Measurements from ENCODE around the gene PHACTR3.

Gene PHACTR3

DNA sequence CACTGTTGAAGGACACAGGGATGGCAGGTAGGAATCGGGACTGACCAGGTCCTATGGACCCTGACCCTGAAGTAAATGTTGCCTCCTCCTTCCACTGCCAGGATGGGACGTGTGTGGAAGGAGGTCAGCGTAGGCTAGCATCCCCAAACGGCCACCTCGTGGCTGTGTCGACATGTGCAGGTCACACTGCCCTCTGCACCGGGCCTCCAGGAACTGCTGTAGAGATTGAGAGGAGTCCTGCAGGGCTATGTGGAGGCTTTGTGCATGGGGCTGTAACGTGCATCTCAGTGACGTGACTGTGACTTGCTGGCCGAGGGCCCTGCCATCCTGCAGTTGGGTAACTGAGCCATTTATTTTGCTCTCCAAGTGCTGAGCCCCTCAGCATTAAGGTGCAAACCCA lies 149.5 kb downstream of the PHACTR3 start:
- Histone ChIP-seq H2AFZ (ENCODE audit: low read length) (no peak overlapping the region), H3K4me3 (ENCODE audit: low read depth, low read length, poor library complexity, severe bottlenecking) (no peak overlapping the region), H3K4me2 (ENCODE audit: low read length) (no peak overlapping the region), H3K27ac (ENCODE audit: low read depth, low read length, poor library complexity, severe bottlenecking) (no peak overlapping the region), H3K9ac (ENCODE audit: low read length) (no peak overlapping the region), H3K27me3 (ENCODE audit: insufficient read depth, low read length) (no peaks in the 10 kb centered on the region; the same call in 1 of the 2 replicates), H3K9me2 (ENCODE audit: low read depth, low read length) (no peaks in the 10 kb centered on the region), H3K9me3 (ENCODE audit: low read length) (no peaks in the 10 kb centered on the region), H3F3A (ENCODE audit: insufficient read depth, low read length) (no peaks in the 10 kb centered on the region), H3K36me3 (ENCODE audit: insufficient read depth, low read length) (no peaks in the 10 kb centered on the region), H3K79me2 (ENCODE audit: insufficient read depth, low read length) (no peaks in the 10 kb centered on the region), H4K20me1 (ENCODE audit: insufficient read depth, low read length) (no peaks in the 10 kb centered on the region), H3K4me1 (ENCODE audit: insufficient read depth, low read length, severe bottlenecking) (peaks cover 26% of the 10 kb centered on the region)
- no peak for TF ChIP-seq EZH2 (IDR thresholded peaks at IDR 0.05; ENCODE audit: borderline replicate concordance, low read length)
- TF ChIP-seq, protein P1, sequence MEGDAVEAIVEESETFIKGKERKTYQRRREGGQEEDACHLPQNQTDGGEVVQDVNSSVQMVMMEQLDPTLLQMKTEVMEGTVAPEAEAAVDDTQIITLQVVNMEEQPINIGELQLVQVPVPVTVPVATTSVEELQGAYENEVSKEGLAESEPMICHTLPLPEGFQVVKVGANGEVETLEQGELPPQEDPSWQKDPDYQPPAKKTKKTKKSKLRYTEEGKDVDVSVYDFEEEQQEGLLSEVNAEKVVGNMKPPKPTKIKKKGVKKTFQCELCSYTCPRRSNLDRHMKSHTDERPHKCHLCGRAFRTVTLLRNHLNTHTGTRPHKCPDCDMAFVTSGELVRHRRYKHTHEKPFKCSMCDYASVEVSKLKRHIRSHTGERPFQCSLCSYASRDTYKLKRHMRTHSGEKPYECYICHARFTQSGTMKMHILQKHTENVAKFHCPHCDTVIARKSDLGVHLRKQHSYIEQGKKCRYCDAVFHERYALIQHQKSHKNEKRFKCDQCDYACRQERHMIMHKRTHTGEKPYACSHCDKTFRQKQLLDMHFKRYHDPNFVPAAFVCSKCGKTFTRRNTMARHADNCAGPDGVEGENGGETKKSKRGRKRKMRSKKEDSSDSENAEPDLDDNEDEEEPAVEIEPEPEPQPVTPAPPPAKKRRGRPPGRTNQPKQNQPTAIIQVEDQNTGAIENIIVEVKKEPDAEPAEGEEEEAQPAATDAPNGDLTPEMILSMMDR (IDR thresholded peaks at IDR 0.05; ENCODE audit: low read length): no peak

DNA sequence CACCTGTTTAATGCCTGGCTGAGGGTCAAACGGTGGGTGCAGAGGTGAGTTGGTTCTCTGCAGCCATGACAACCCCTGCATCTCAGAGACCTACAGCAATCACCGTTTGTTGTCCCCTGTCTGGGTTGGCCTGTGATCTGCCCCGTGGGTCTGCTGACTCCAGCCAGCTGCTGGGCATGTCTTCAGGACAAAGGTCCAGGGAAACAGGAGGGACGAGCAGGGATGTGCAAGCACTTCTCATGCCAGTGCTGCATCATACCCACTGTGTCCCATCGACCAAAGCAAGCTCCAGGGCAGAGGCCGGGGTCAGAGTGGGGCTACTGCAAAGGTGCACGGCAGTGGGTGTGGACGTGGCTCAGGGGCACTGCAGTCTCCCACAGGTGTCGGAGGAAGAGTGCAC lies 150.2 kb downstream of the PHACTR3 start:
- Histone ChIP-seq H4K20me1 (ENCODE audit: insufficient read depth, low read length) (no peaks in the 10 kb centered on the region), H3K36me3 (ENCODE audit: insufficient read depth, low read length) (no peaks in the 10 kb centered on the region), H3K9me3 (ENCODE audit: low read length) (no peaks in the 10 kb centered on the region), H3K9ac (ENCODE audit: low read length) (no peak overlapping the region), H3F3A (ENCODE audit: insufficient read depth, low read length) (no peaks in the 10 kb centered on the region), H3K4me3 (ENCODE audit: low read depth, low read length, poor library complexity, severe bottlenecking) (no peak overlapping the region), H3K27ac (ENCODE audit: low read depth, low read length, poor library complexity, severe bottlenecking) (no peak overlapping the region), H3K79me2 (ENCODE audit: insufficient read depth, low read length) (no peaks in the 10 kb centered on the region), H3K4me2 (ENCODE audit: low read length) (no peak overlapping the region), H3K9me2 (ENCODE audit: low read depth, low read length) (no peaks in the 10 kb centered on the region), H3K27me3 (ENCODE audit: insufficient read depth, low read length) (no peaks in the 10 kb centered on the region; the same call in 1 of the 2 replicates), H3K4me1 (ENCODE audit: insufficient read depth, low read length, severe bottlenecking) (peaks cover 26% of the 10 kb centered on the region), H2AFZ (ENCODE audit: low read length) (no peak overlapping the region)
- TF ChIP-seq EZH2 (IDR thresholded peaks at IDR 0.05; ENCODE audit: borderline replicate concordance, low read length): no peak
- TF ChIP-seq, protein P1 (IDR thresholded peaks at IDR 0.05; ENCODE audit: low read length): no peak

DNA sequence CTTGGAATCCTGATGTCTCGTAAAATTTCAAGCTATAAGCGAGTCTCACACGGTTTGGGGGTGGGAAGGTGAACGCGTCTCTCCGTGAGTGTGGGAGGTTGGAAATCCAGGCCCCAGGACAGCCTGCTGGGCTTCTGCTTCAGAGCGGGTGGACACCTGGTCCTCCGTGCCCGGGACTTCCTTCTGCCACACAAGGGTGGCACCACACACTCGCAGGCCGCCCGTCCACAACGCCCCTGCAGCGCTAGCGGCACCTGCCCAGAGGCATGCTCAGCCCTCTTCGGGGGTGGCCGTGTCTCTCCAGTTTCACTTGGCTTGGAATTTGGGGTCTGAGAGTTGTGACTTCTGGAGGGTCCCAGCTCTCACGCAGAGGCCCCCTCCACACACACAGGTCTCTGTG lies 151.9 kb downstream of the PHACTR3 start:
- TF ChIP-seq, protein P1 (IDR thresholded peaks at IDR 0.05; ENCODE audit: low read length): no peak
- no peak for TF ChIP-seq EZH2 (IDR thresholded peaks at IDR 0.05; ENCODE audit: borderline replicate concordance, low read length)
- Histone ChIP-seq H3K4me2 (ENCODE audit: low read length) (no peak overlapping the region), H3K79me2 (ENCODE audit: insufficient read depth, low read length) (no peaks in the 10 kb centered on the region), H3K9ac (ENCODE audit: low read length) (no peak overlapping the region), H3K4me3 (ENCODE audit: low read depth, low read length, poor library complexity, severe bottlenecking) (no peak overlapping the region), H2AFZ (ENCODE audit: low read length) (no peak overlapping the region), H3K27ac (ENCODE audit: low read depth, low read length, poor library complexity, severe bottlenecking) (no peak overlapping the region), H3K27me3 (ENCODE audit: insufficient read depth, low read length) (no peaks in the 10 kb centered on the region), H3K4me1 (ENCODE audit: insufficient read depth, low read length, severe bottlenecking) (peaks cover 25% of the 10 kb centered on the region), H3K9me2 (ENCODE audit: low read depth, low read length) (no peaks in the 10 kb centered on the region), H3F3A (ENCODE audit: insufficient read depth, low read length) (no peaks in the 10 kb centered on the region), H4K20me1 (ENCODE audit: insufficient read depth, low read length) (no peaks in the 10 kb centered on the region), H3K36me3 (ENCODE audit: insufficient read depth, low read length) (no peaks in the 10 kb centered on the region), H3K9me3 (ENCODE audit: low read length) (no peaks in the 10 kb centered on the region)

Data from OCI-LY1 (cell line).